ENCODE data around the gene CDC7. TPM values are rescaled to one million over a fixed set of nuclear protein-coding genes. Genes with fewer than 3 reads are reported as not detected.

Gene CDC7
- total and polyA plus RNA-seq, 9 of the 15 experiments (the other 6 are each of a cell fraction or from before 2014, with no cell fraction given), result 22.3 to 66.8 (median 44.2) TPM

GRCh38 chr1:91500756-91501522, at the start of gene CDC7 (continued):
- TF ChIP-seq ZNF609 (CRISPR knock-in tag; IDR thresholded peaks at IDR 0.05; ENCODE audit: borderline replicate concordance), result peak; percentile 40; the same call in 1 of the 2 replicates
- peak; percentile 97 for TF ChIP-seq CEBPG (CRISPR knock-in tag; IDR thresholded peaks at IDR 0.05)
- TF ChIP-seq CEBPG (tag; conservative IDR thresholded peaks at IDR 0.05 in 1 of 2, IDR thresholded peaks at IDR 0.05 in 1 of 2), result peak; percentile 94 to 95
- no peak for TF ChIP-seq DIDO1 (tag; IDR thresholded peaks at IDR 0.05; ENCODE audit: low read depth)
- peak; percentile 97 for TF ChIP-seq POLR2B (IDR thresholded peaks at IDR 0.05; ENCODE audit: low read depth, partially characterized antibody)
- no peak for TF ChIP-seq ZNF384 (IDR thresholded peaks at IDR 0.05; ENCODE audit: low read depth, low read length)
- no peak for TF ChIP-seq POLR3A (IDR thresholded peaks at IDR 0.05; ENCODE audit: borderline replicate concordance, extremely low read depth, insufficient read depth, insufficient read length)
- no peak for TF ChIP-seq ZNF217 (CRISPR knock-in tag; IDR thresholded peaks at IDR 0.05)
- TF ChIP-seq ZNF347 (CRISPR knock-in tag; IDR thresholded peaks at IDR 0.05; ENCODE audit: low read depth), result no peak
- TF ChIP-seq HMGN3 (IDR thresholded peaks at IDR 0.05; ENCODE audit: borderline replicate concordance, extremely low read depth, insufficient read length, low read depth, low read length), result peak; percentile 54
- peak; percentile 92 for TF ChIP-seq POLR2A (conservative IDR thresholded peaks at IDR 0.05)
- TF ChIP-seq RNF2 (IDR thresholded peaks at IDR 0.05), result no peak
- no peak for TF ChIP-seq HOXB6 (CRISPR knock-in tag; IDR thresholded peaks at IDR 0.05; ENCODE audit: borderline replicate concordance)
- TF ChIP-seq, protein P1, sequence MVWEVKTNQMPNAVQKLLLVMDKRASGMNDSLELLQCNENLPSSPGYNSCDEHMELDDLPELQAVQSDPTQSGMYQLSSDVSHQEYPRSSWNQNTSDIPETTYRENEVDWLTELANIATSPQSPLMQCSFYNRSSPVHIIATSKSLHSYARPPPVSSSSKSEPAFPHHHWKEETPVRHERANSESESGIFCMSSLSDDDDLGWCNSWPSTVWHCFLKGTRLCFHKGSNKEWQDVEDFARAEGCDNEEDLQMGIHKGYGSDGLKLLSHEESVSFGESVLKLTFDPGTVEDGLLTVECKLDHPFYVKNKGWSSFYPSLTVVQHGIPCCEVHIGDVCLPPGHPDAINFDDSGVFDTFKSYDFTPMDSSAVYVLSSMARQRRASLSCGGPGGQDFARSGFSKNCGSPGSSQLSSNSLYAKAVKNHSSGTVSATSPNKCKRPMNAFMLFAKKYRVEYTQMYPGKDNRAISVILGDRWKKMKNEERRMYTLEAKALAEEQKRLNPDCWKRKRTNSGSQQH (CRISPR knock-in tag; IDR thresholded peaks at IDR 0.05), result peak; percentile 96
- no peak for TF ChIP-seq FOXJ2 (tag; IDR thresholded peaks at IDR 0.05)
- 0 out of 2 replicates have a peak, but pooled peaks have one; percentile 25 for TF ChIP-seq SMARCC2 (IDR thresholded peaks at IDR 0.05; ENCODE audit: low read depth)
- TF ChIP-seq CEBPB (tag; IDR thresholded peaks at IDR 0.05), result peak; percentile 100
- TF ChIP-seq, protein P2, sequence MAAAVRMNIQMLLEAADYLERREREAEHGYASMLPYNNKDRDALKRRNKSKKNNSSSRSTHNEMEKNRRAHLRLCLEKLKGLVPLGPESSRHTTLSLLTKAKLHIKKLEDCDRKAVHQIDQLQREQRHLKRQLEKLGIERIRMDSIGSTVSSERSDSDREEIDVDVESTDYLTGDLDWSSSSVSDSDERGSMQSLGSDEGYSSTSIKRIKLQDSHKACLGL (CRISPR knock-in tag; IDR thresholded peaks at IDR 0.05; ENCODE audit: borderline replicate concordance, poor library complexity, severe bottlenecking), result no peak
- no peak for TF ChIP-seq ZNF282 (CRISPR knock-in tag; IDR thresholded peaks at IDR 0.05)
- no peak for TF ChIP-seq NR2C1 (IDR thresholded peaks at IDR 0.05)
- TF ChIP-seq NR2C1 (tag; IDR thresholded peaks at IDR 0.05), result no peak
- TF ChIP-seq BRD9 (IDR thresholded peaks at IDR 0.05; ENCODE audit: low read depth, partially characterized antibody), result peak; percentile 66
- peak; percentile 39; the same call in 1 of the 2 replicates for TF ChIP-seq DMBX1 (CRISPR knock-in tag; IDR thresholded peaks at IDR 0.05; ENCODE audit: borderline replicate concordance)
